HepG2 (cell line): ENCODE data around the gene CCDC192. TPM values are rescaled to one million over a fixed set of nuclear protein-coding genes. Genes with fewer than 3 reads are reported as not detected.

Experiments
- ATAC-seq: fragments of 200-7000 bp; cut with Tn5 transposase; 3 replicates; pipeline ENCODE4 v1.9.1; 2020; ENCODE audit warnings: mild to moderate bottlenecking, moderate library complexity
- BruUV-seq: library from RNA; stranded (reverse); fragments of 400-500 nt; replicated peaks from 2 replicates; lab custom pipeline; 2021; lab: Mats Ljungman, UMichigan
- CTCF ChIA-PET: fragments of 300-600 bp; formaldehyde crosslinking; extraction: SDS; loops from one replicate; lab custom pipeline; 2021; ENCODE audit warnings: low total read pairs, inconsistent platforms, low intra/inter-chr PET ratio; lab: Yijun Ruan, JAX
- POLR2A ChIA-PET: fragments of 350-600 bp; sonication (Branson Sonifier 250); formaldehyde crosslinking; loops from one replicate; lab custom pipeline; 2020; ENCODE audit warnings: antibody characterized with exemption, inconsistent platforms; lab: Yijun Ruan, JAX
- DNase-seq: peaks from one replicate; pipeline ENCODE4 v3.0.0-alpha.2; 2015; ENCODE audit warnings: low spot score
- FAIRE-seq: peaks from 3 replicates; lab custom pipeline; 2011; peaks lifted over from hg19 to GRCh38; lab: Jason Lieb, UNC
- H2AFZ ChIP-seq: one replicate; pipeline ENCODE4 v1.6.1; 2011; ENCODE audit warnings: low read length, inconsistent platforms
- H3K27ac ChIP-seq: fragments of 300-600 bp; 3 replicates; pipeline ENCODE4 v1.8.0; 2011; ENCODE audit warnings: mixed run types, mild to moderate bottlenecking, mixed read lengths, low read length, inconsistent platforms; ENCODE audit not compliant: insufficient read depth; ENCODE audit errors: extremely low read length
- H3K27me3 ChIP-seq, 2 experiments: fragments of 200-600 bp in 1 of 2; 2 replicates in 1 of 2; 3 replicates in 1 of 2; pipeline versions ENCODE4 v1.6.0 to v1.8.0; 2011; ENCODE audit warnings: low read length in 2 of 2, mild to moderate bottlenecking in 2 of 2, moderate library complexity in 2 of 2, inconsistent platforms in 1 of 2; ENCODE audit not compliant: insufficient read depth in 2 of 2, control insufficient read depth in 1 of 2
- H3K36me3 ChIP-seq, 2 experiments: fragments of 200-600 bp in 1 of 2; replicated peaks in 1 of 2; 2 replicates in 1 of 2; 3 replicates in 1 of 2; pipeline versions ENCODE4 v1.5.1 to v1.8.0; 2011; ENCODE audit warnings: low read length in 2 of 2, inconsistent platforms in 1 of 2; ENCODE audit not compliant: insufficient read depth in 2 of 2, control insufficient read depth in 1 of 2
- H3K4me1 ChIP-seq: 2 replicates; pipeline ENCODE4 v1.5.1; 2012; ENCODE audit warnings: low read length, inconsistent platforms; ENCODE audit not compliant: insufficient read depth
- H3K4me2 ChIP-seq: 2 replicates; pipeline ENCODE4 v1.6.0; 2011; ENCODE audit warnings: low read depth, low read length, inconsistent platforms
- H3K4me3 ChIP-seq, 3 experiments: fragments of 200-600 bp in 1 of 3; sonication (generic), shearing (Covaris generic) in 1 of 3; replicated peaks in 1 of 3; 2 replicates each; pipeline ENCODE4 v1.5.1; 2011 to 2016; ENCODE audit warnings: low read length in 3 of 3, inconsistent platforms in 2 of 3, low read depth in 2 of 3, mild to moderate bottlenecking in 2 of 3, control low read depth in 1 of 3, mixed read lengths in 1 of 3; ENCODE audit not compliant: insufficient read depth in 1 of 3
- H3K79me2 ChIP-seq: one replicate; pipeline ENCODE4 v1.6.1; 2011; ENCODE audit warnings: low read length, inconsistent platforms; ENCODE audit not compliant: insufficient read depth
- H3K9ac ChIP-seq: 2 replicates; pipeline ENCODE4 v1.6.0; 2011; ENCODE audit warnings: mild to moderate bottlenecking, low read depth, low read length, inconsistent platforms; ENCODE audit not compliant: insufficient read depth
- H3K9me3 ChIP-seq: 2 replicates; pipeline ENCODE4 v1.5.1; 2012; ENCODE audit warnings: mild to moderate bottlenecking, low read length
- H4K20me1 ChIP-seq: 2 replicates; pipeline ENCODE4 v1.6.0; 2011; ENCODE audit warnings: inconsistent platforms, mild to moderate bottlenecking, low read length, moderate library complexity; ENCODE audit not compliant: insufficient read depth
- ATF2 ChIP-seq: sonication (generic); formaldehyde crosslinking; IDR thresholded peaks from 2 replicates; pipeline ENCODE4 v1.4.0; 2020; ENCODE audit warnings: missing genetic modification reagents
- CAMTA2 ChIP-seq: sonication (generic); formaldehyde crosslinking; IDR thresholded peaks from 2 replicates; pipeline ENCODE4 v1.4.0; 2020; ENCODE audit warnings: mild to moderate bottlenecking, missing genetic modification reagents, borderline replicate concordance
- ELF4 ChIP-seq: sonication (generic); formaldehyde crosslinking; IDR thresholded peaks from 2 replicates; pipeline ENCODE4 v1.5.0; 2020; ENCODE audit warnings: missing genetic modification reagents, mild to moderate bottlenecking, moderate library complexity, borderline replicate concordance
- NKX3-1 ChIP-seq: sonication (generic); formaldehyde crosslinking; IDR thresholded peaks from 2 replicates; pipeline ENCODE4 v1.5.0; 2020; ENCODE audit warnings: missing genetic modification reagents
- POLR2AphosphoS2 ChIP-seq: IDR thresholded peaks from 2 replicates; pipeline ENCODE4 v1.6.1; 2011; ENCODE audit warnings: low read depth, low read length, improper control_type of control experiment
- SKI ChIP-seq: fragments of 450-650 bp; IDR thresholded peaks from one replicate; pipeline ENCODE4 v1.6.1; 2018; ENCODE audit warnings: mild to moderate bottlenecking; ENCODE audit not compliant: partially characterized antibody
- TBX2 ChIP-seq: sonication (generic); formaldehyde crosslinking; IDR thresholded peaks from 2 replicates; pipeline ENCODE4 v1.5.0; 2020; ENCODE audit warnings: missing genetic modification reagents, mild to moderate bottlenecking, borderline replicate concordance
- TERF1 ChIP-seq: sonication (generic); formaldehyde crosslinking; IDR thresholded peaks from 2 replicates; pipeline ENCODE4 v1.8.0; 2022; ENCODE audit warnings: mild to moderate bottlenecking, missing genetic modification reagents, moderate library complexity
- U2AF2 ChIP-seq: fragments of 200-400 bp; formaldehyde crosslinking; IDR thresholded peaks from 2 replicates; pipeline ENCODE4 v1.6.1; 2017; ENCODE audit warnings: low read depth, mild to moderate bottlenecking, low read length
- ZBTB38 ChIP-seq: sonication (generic); formaldehyde crosslinking; IDR thresholded peaks from 2 replicates; pipeline ENCODE4 v1.5.1; 2020; ENCODE audit warnings: mild to moderate bottlenecking, missing genetic modification reagents
- ZNF383 ChIP-seq: sonication (generic); formaldehyde crosslinking; IDR thresholded peaks from 2 replicates; pipeline ENCODE4 v1.4.0; 2020; ENCODE audit warnings: missing genetic modification reagents, mild to moderate bottlenecking, borderline replicate concordance
- ZNF563 ChIP-seq: sonication (generic); formaldehyde crosslinking; IDR thresholded peaks from 2 replicates; pipeline ENCODE4 v1.8.0; 2022; ENCODE audit warnings: mild to moderate bottlenecking, moderate library complexity, missing genetic modification reagents
- ZNF605 ChIP-seq: sonication (generic); formaldehyde crosslinking; IDR thresholded peaks from 2 replicates; pipeline ENCODE4 v1.8.0; 2022; ENCODE audit warnings: mild to moderate bottlenecking, missing genetic modification reagents
- ZNF777 ChIP-seq: sonication (generic); formaldehyde crosslinking; IDR thresholded peaks from 2 replicates; pipeline ENCODE4 v1.4.0; 2020; ENCODE audit warnings: missing genetic modification reagents
- ZNF839 ChIP-seq: sonication (generic); formaldehyde crosslinking; IDR thresholded peaks from 2 replicates; pipeline ENCODE4 v1.4.0; 2020; ENCODE audit warnings: missing genetic modification reagents, mild to moderate bottlenecking, borderline replicate concordance
- WGBS: methylation state at CpG from one replicate; pipeline ENCODE4 v1.1.6; 2017; ENCODE audit warnings: low lambda C conversion rate; 5-methylcytosine and 5-hydroxymethylcytosine counted together
- in situ Hi-C: cut with HindIII; loops from 2 replicates; pipeline ENCODE4 v1.10.0; 2017; ENCODE audit warnings: low pct_unique_long_range_greater_than_20kb; ENCODE audit not compliant: extremely low pct_ligation_motif_present
- intact Hi-C: fragments of 100-400 bp; cut with micrococcal nuclease; formaldehyde crosslinking; loops from one replicate; pipeline ENCODE4 v1.10.0; 2022; ENCODE audit not compliant: unreplicated experiment
- polyA plus RNA-seq, 8 experiments: library from polyadenylated mRNA; depleted of rRNA in 3 of 8; stranded (reverse) in 7 of 8; unstranded in 1 of 8; fragments of >200 nt; fragmentation: Illumina TruSeq in 4 of 8; extraction: Trizol in 4 of 8; gene quantifications; 2 replicates each; pipeline versions ENCODE4 v1.2.1 to v1.2.3, GENCODE V29; 2011 to 2016; ENCODE audit warnings: low read depth in 4 of 8, missing spikeins in 1 of 8, mixed read lengths in 1 of 8; ENCODE audit not compliant: insufficient read depth in 1 of 8
- total RNA-seq, 5 experiments: library from RNA; depleted of rRNA; stranded (reverse); fragments of >200 nt; fragmentation: Illumina TruSeq; extraction: Trizol; gene quantifications; 2 replicates each; pipeline ENCODE4 v1.2.3, GENCODE V29; 2016; ENCODE audit warnings: low read depth in 1 of 5

CCDC192 gene
- total and polyA plus RNA-seq, 2 of the 13 experiments (the other 11 are each of a cell fraction or from before 2014, with no cell fraction given): not detected

- no peak overlapping the region for H3K4me2 ChIP-seq
- TF ChIP-seq ZNF605 (no peak), ZNF383 (CRISPR knock-in tag) (no peak), ELF4 (CRISPR knock-in tag) (no peak), U2AF2 (no peak), TBX2 (CRISPR knock-in tag) (no peak), ZBTB38 (CRISPR knock-in tag) (no peak), SKI (no peak)
- TF ChIP-seq, all 625 proteins: peak for 0
- no peaks in the 10 kb centered on the region for H3K79me2 ChIP-seq
- no peak overlapping the region for H3K9ac ChIP-seq
- ChIA-PET POLR2A (no interaction called here), CTCF (no interaction called here)
- in situ Hi-C loops (no loop called here), intact Hi-C loops (no loop called here)
- H3K27ac ChIP-seq: no peak overlapping the region
- FAIRE-seq (no peak), ATAC-seq (no peak), DNase-seq (no peak)
- no peak overlapping the region for H3K4me3 ChIP-seq
- no peaks in the 10 kb centered on the region for H3K36me3 ChIP-seq
- no peak overlapping the region for H2AFZ ChIP-seq
- no peaks in the 10 kb centered on the region for H4K20me1 ChIP-seq
- no TSS peak for BruUV-seq
- H3K27me3 ChIP-seq: no peaks in the 10 kb centered on the region
- WGBS: 0% methylated on average over 3 of the region's 6 CpGs
- H3K9me3 ChIP-seq: no peaks in the 10 kb centered on the region
- no peaks in the 10 kb centered on the region for H3K4me1 ChIP-seq
Observed at GRCh38 chr5:127804886-127805426, 101.8 kb downstream of the CCDC192 start.

- intact Hi-C loops (no loop called here), in situ Hi-C loops (no loop called here)
- Histone ChIP-seq H4K20me1 (no peaks in the 10 kb centered on the region), H3K79me2 (no peaks in the 10 kb centered on the region), H3K27ac (no peak overlapping the region), H3K9me3 (no peaks in the 10 kb centered on the region), H3K4me1 (no peaks in the 10 kb centered on the region), H3K9ac (no peak overlapping the region), H2AFZ (no peak overlapping the region), H3K36me3 (no peaks in the 10 kb centered on the region), H3K4me3 (no peak overlapping the region), H3K27me3 (no peaks in the 10 kb centered on the region), H3K4me2 (no peak overlapping the region)
- ATAC-seq (no peak), DNase-seq (no peak), FAIRE-seq (no peak)
- WGBS: 0% methylated on average over 1 of the region's 1 CpG
- no TSS peak for BruUV-seq
- CTCF ChIA-PET: no interaction called here
- POLR2A ChIA-PET: no interaction called here
- TF ChIP-seq ZNF777 (CRISPR knock-in tag) (no peak), POLR2AphosphoS2 (no peak), CAMTA2 (CRISPR knock-in tag) (no peak), ZNF563 (CRISPR knock-in tag) (no peak), TERF1 (CRISPR knock-in tag) (no peak), NKX3-1 (no peak), ZNF839 (CRISPR knock-in tag) (no peak), ATF2 (no peak)
Observed at GRCh38 chr5:127805448-127805847, 102.3 kb downstream of the CCDC192 start.
